GM18861 (cell line): Measurements from ENCODE around the gene CRACR2B.

Experiments
- ATAC-seq: cut with Tn5 transposase; IDR thresholded peaks from one replicate; pipeline ENCODE4 v1.9.1; 2021; ENCODE audit not compliant: unreplicated experiment

CRACR2B gene

DNA sequence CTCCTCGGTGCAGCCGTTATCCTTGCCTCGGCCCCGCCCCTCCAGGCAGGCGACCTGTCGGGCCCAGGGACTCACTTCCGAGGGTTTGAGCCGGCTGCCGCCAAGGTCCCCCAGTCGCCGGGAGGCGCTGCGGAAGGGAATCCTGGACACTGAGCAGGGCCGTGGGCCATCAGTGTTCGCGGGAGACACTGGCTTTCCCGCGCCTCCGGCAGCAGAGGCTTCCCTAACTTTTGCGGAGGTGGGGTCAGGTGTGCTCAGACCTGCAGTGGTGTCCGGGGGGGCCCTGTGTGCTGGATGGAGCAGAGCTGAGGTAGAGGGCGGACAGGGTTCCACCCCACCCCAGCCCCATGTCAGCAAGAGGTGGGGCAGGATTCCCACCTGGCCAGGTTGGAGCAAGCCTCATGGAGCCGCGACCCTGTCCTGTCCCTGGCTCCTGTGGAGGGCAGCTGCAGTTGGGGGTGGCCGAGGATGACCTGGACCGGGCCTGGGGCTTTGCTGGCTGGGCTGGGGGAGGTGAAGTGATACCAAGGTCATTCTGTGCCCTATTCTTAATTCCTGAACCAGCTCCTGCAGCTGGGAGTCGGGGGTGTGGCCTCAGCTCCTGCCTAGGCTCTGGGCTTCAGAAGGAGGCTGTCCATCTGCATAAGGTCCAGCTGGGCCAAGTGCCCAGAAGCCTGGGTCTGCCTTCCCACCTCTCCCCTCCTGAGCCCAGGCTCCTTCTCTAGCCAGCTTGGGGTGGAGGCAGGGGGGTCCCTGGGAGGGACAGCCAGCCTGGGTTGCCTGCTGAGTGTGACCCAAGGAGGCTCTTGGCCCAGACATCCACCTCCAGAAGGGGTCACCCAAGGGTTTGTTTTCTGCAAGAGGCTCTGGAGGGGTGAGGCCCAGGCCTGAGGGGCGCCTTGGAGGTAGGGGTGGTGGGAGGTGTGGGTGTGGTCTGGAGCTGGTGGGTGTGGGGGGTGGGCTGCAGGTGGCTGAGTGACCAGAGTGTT is 23.4 kb downstream of the CRACR2B start:
- no peak for ATAC-seq

DNA sequence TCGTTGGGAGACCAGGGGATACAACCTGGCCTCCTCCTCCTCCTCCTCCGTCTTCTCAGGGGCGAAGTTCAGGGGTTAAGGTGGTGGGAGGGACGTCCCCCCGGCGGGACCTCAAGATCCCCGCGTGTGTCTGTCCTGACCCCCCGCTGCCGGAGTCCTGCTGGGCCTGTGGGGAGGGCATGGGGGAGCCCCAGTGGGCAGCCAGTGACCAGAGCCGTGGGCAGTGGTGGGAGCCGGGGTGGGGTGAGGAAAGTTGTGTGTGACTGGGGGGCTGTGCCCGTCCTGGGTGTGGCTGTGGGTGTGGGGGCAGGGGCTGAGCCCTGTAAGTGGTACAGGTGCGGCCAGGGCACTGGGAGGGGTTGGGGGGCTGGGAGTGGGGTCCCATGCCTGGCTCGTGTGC is 25.0 kb downstream of the CRACR2B start:
- ATAC-seq = no peak

DNA sequence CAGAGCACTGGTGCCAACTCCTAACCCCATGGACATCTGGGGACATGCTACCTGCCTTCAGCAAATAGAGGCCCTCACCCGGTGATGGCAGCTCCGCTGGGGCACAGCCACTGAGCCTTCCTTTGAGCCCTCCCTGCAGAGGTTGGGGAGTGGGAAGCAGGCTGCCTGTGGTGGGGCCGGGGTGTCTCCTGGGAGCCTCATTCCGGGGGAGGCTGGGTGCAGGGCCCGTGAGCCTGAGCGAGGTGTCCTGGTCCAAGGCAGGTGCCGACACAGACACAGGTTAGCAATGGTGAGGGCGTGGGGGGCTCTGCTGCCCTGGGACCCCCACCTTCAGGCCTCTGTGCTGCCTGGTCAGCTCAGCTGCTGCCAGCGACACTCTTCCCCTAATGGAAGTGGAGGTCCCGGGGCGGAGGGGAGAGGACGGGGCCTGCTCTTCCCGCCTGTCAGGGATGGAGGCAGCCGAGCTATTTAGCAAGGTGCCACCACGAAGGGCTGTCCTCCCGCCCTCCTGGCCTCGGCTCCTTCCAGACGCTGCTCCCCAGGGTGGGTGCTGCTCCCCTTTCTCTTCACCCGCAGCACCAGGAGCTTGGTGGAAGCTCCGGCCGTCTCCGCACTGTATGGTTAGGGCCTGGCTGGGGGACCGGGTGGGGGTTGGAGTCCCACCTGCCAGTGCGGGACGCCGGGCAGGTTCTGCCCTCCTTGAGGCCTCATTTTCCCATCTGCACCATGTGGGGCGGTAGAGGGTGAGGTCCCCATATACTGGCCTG is 26.1 kb downstream of the CRACR2B start:
- ATAC-seq = no peak

DNA sequence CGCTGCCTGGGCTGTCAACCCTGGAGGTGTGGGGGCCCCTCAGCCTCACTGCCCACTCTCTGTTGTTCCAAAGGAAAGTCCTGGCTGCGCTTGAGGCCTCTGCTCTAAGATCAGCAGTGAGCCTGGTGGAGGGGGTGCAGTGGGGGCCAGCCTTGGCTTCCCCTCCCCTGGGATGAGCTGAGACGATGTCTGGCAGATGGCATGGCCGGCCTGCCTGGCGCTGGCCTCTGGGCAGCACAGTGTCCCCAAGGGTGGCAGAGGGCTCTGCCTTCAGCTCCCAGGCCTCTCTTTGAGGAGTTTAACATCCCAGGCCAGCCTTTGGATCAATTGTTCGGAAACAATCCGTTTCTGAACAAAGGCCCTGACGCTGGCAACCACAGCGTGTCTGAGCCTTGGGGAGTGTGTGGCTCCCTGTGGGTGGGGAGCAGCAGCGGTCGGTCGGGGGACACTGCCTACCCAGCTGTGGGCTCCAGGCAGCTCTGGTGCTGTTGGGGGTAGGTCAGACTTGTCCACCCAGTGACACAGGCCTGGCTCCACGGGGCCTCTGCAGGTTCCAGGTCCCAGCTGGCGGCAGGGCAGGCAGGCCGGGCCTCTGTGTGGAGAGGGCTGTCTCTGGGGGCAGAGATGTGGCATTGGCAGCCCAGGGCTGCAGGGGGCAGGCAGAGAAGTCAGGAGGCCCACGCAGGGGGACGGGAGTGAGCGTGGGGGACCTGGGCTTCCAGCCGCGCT is 27.0 kb downstream of the CRACR2B start:
- no peak for ATAC-seq

GRCh38 chr11:855330-855674 is 27.6 kb downstream of the CRACR2B start:
- ATAC-seq = no peak

DNA sequence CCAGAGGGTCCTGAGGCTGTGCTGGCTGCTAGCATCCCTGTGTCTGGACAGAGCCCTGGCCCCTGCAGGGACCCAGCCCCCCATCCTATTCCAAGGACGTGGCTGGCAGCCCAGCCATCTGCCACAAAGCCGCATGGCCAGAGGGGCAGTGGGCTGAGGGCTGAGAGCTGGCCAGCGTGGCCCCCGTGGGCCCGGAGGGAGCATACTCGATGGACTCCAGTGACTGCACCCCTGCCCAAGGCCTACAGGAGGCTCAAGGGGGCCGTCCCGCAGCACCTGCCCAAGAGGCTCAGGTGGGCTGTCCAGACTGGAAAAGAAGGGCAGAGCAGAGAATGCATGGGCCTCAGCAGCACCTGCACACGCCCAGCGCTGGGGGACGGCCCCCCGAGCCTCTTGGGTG is 28.1 kb downstream of the CRACR2B start:
- no peak for ATAC-seq

GRCh38 chr11:856397-856796 is 28.7 kb downstream of the CRACR2B start:
- ATAC-seq = no peak

DNA sequence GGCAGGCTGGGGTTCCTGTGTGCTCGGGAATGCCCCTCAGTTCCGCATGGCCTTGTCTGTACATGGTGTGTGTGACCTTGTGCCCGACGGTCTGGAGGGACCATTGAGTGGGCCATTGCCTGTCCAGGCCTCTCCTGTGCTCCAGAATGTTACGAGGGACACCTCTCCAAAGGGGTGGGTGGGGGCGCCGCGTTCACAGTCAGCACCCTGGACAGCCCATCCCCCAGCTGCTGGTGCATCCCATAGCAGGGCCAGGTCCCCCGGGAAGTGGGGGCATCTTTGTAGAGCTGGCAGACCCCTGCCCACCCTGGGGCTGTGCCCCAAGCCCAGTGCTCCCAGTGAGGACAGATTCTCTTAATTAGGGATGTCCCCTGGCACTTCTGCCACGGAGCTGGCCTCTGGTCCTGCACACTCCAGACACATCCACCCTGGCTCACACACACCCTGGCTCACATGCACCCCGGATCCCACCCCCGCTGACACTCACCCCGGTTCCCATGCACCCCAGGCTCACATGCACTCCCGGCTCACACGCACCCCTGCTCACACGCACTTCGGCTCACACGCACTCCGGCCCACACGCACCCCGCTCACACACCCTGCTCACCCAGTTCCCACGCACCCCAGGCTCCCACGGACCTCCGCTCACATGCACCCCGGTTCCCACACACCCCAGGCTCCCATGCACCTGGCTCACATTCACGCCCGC is 30.5 kb downstream of the CRACR2B start:
- ATAC-seq = no peak

DNA sequence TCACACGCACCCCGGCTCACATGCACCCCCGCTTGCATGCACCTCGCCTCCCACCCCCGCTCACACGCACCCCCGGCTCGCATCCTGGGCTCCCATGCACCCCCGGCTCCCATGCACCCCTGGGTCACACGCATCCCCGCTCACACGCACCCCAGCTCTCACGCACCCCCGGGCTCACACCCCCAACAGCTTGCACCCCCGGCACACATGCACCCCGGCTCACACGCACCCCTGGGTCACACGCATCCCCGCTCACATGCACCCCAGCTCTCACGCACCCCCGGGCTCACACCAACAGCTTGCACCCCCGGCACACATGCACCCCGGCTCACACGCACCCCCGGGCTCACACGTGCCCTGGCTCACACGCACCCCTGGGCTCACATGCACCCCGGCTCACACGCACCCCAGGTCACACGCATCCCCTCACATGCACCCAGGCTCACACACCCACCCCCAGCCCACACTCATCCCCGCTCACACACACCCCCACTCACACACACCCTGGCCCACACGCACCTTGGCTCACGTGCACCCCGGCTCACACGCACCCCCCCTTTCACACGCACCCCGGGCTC is 31.1 kb downstream of the CRACR2B start:
- ATAC-seq = no peak

- no peak for ATAC-seq
These were observed 31.8 kb downstream of the CRACR2B start for GRCh38 chr11:859394-860131.

DNA sequence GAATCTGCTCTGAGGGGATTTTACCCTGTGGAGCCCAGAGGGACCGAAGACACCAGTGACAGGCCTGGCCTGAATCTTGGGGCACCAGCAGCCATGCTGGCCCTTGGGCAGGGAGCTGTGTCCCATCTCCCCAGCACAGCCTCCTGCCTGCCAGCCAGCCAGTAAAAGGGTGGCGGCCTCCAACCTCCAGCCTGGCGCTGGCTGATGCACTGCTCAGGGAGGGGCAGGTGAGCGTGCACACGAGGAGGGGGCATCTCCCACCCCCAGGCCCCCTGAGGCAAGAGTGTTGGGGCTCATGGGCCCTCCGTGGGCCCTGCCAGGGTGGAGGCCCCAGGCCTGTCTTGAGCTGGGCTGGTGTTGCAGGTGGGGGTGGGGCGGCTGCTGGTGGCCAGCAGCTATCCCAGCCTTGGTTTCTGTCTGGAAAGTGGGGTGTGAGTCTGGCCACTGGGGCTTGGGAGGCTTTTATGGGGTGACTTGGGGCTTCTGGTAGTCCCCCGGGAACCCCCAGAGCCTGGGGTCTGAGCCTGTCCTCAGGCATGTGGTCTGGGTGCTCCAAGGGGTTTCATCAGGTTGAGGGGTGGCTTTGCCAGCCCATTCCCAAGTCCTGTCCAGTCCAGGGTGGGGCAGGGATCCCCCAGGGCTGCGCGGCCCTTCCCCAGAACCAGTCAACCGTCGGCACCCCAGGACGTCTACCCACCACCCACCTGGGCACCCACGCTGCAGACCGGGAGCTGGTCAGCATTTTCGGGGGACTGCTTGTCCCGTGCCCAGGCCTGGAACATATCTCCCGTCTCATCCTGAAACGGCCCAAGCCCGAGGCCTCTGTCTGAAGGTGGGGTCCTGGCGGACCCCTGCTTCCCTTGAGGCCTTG is 32.8 kb downstream of the CRACR2B start:
- ATAC-seq = no peak

DNA sequence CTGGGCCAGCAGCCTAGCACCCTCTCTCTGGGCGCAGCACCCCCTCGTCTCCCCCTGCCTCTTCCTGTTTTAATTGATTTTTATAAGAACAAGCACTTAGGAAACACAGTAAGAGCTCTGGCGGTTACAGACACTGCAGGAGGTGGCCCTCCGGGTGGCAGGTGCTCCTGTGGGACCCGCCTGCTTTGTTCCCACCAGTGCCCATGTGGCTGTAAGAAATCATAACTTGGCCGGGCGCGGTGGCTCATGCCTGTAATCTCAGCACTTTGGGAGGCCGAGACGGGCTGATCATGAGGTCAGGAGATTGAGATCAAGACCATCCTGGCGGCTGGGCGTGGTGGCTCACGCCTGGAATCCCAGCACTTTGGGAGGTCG is 33.4 kb downstream of the CRACR2B start:
- no peak for ATAC-seq

GRCh38 chr11:862081-862661 is 34.5 kb downstream of the CRACR2B start:
- no peak for ATAC-seq

GRCh38 chr11:862696-863022 is 34.9 kb downstream of the CRACR2B start:
- no peak for ATAC-seq

DNA sequence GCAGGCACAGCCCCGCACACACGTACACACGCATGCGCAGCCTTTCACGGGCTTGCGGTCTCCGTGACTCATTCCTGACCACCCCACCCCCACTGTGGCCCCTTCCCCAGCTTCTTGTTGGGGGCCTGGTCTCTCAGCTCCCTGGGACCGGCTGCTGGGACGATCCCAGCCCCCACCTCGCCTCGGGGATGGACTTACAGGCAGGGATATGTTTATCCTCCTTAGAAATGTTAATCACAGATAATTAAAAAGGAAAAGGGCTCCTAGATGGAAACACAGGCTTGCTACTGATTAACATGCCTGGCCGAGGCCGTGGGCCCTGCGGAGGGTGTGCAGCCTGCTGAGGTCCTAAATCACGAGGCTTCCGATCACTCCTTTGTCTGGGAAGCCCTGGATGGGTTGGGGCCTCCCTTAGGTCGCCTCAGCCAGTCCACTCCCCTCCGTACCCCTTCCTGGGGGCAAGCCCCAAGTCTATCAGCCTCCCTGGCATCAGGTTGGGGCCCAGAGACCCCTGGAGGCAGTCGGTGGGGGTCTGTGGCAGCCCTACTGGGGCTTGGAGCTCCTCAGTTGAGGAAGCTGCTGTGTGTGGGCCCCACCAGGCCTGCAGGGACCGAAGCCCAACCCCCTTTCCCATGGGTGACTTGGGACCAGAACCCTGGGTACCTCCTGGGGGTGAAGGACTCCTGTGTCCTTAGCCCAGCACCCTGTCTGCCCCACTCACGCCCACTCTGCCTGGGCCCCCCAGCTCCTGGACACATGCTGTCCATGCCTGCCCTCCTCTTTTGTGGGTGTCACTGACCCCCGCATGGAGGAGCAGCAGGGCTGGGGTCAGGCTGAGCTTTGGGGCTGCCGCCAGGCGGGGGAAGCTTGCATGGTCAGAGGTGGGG is 35.5 kb downstream of the CRACR2B start:
- no peak for ATAC-seq

GRCh38 chr11:863910-864827 is 36.5 kb downstream of the CRACR2B start:
- no peak for ATAC-seq

DNA sequence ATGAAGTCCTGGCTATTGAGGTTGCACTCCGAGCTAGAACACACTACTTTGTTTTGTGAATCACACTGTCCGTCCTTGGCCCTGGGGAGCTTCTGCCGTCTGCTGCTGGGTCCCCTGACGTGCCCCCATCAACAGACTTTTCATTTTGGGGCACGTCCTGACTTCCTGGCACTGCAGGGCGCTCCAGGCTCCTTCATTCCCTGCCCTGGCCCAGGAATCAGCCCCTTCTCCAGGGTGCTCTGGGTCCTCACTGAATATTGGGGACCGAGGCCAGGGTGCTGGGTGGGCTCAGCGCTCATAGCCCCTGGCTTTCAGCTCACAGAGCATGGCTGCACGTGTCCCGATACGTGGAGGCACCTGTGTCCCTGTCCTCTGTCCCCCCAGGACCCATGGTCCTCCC is 37.2 kb downstream of the CRACR2B start:
- ATAC-seq = no peak
